Progenitor cell of endocrine pancreas (in vitro differentiated cells): ENCODE measurements around the gene TRAF4. TPM values are rescaled to one million over a fixed set of nuclear protein-coding genes. Genes with fewer than 3 reads are reported as not detected.

ENCODE experiments used
- DNase-seq: peaks from one replicate; pipeline ENCODE4 v3.0.0; 2021; ENCODE audit warnings: low spot score; ENCODE audit not compliant: unreplicated experiment
- H3K27ac Mint-ChIP-seq: 2 replicates; pipeline ENCODE4 v1.8.0; 2021; ENCODE audit warnings: mild to moderate bottlenecking, moderate library complexity, mixed read lengths
- H3K27me3 Mint-ChIP-seq: 2 replicates; pipeline ENCODE4 v1.8.0; 2021; ENCODE audit warnings: mixed read lengths
- H3K36me3 Mint-ChIP-seq: 2 replicates; pipeline ENCODE4 v1.8.0; 2022; ENCODE audit warnings: mixed read lengths; ENCODE audit not compliant: insufficient read depth
- H3K4me1 Mint-ChIP-seq: 2 replicates; pipeline ENCODE4 v1.8.0; 2021; ENCODE audit warnings: low read depth, mixed read lengths
- H3K4me3 Mint-ChIP-seq: 2 replicates; pipeline ENCODE4 v1.8.0; 2021; ENCODE audit warnings: low read depth, mild to moderate bottlenecking, moderate library complexity, mixed read lengths
- H3K9me3 Mint-ChIP-seq: 2 replicates; pipeline ENCODE4 v1.8.0; 2021; ENCODE audit warnings: low read depth, mixed read lengths
- CTCF ChIP-seq: fragments of 200-600 bp; sonication (generic); IDR thresholded peaks from one replicate; pipeline ENCODE4 v1.5.0; 2021; ENCODE audit warnings: antibody characterized with exemption, mild to moderate bottlenecking; ENCODE audit not compliant: unreplicated experiment
- total RNA-seq: library from RNA; stranded (reverse); gene quantifications from 2 replicates; pipeline ENCODE4 v1.2.1, GENCODE V29; 2021

The TRAF4 gene
- total RNA-seq, 1 donor from 2014 or later: 260 TPM

GRCh38 chr17:28741358-28742349 lies 2.2 kb upstream of the TRAF4 start:
- DNase-seq: no peak
- H3K9me3 Mint-ChIP-seq: no peaks in the 10 kb centered on the region
- peaks cover 11% of the 10 kb centered on the region for H3K4me1 Mint-ChIP-seq
- peaks cover 8% of the 10 kb centered on the region for H3K36me3 Mint-ChIP-seq
- H3K27ac Mint-ChIP-seq: no peak overlapping the region
- no peaks in the 10 kb centered on the region for H3K27me3 Mint-ChIP-seq
- no peak overlapping the region for H3K4me3 Mint-ChIP-seq
- TF ChIP-seq CTCF: no peak

- Mint-ChIP-seq H3K4me1 (peaks cover 24% of the 10 kb centered on the region), H3K9me3 (no peaks in the 10 kb centered on the region), H3K4me3 (peak overlapping the region; percentile 91), H3K36me3 (peaks cover 9% of the 10 kb centered on the region), H3K27me3 (no peaks in the 10 kb centered on the region), H3K27ac (peak overlapping the region; percentile 99)
- TF ChIP-seq CTCF: no peak
- DNase-seq: peak; percentile 82
Observed at GRCh38 chr17:28744104-28744971, 527 bp downstream of the TRAF4 start.

- H3K4me1 Mint-ChIP-seq: peaks cover 27% of the 10 kb centered on the region
- no peaks in the 10 kb centered on the region for H3K9me3 Mint-ChIP-seq
- no peaks in the 10 kb centered on the region for H3K27me3 Mint-ChIP-seq
Observed at GRCh38 chr17:28744972-28745785, 1.4 kb downstream of the TRAF4 start.

GRCh38 chr17:28745786-28746411 lies 2.1 kb downstream of the TRAF4 start:
- peaks cover 28% of the 10 kb centered on the region for H3K4me1 Mint-ChIP-seq

More at GRCh38 chr17:28744972-28745785, 1.4 kb downstream of the TRAF4 start:
- no peak for TF ChIP-seq CTCF
- H3K27ac Mint-ChIP-seq: peak overlapping the region; percentile 99
- DNase-seq: peak; percentile 54
- H3K36me3 Mint-ChIP-seq: peaks cover 8% of the 10 kb centered on the region
- H3K4me3 Mint-ChIP-seq: peak overlapping the region; percentile 91

More at GRCh38 chr17:28745786-28746411, 2.1 kb downstream of the TRAF4 start:
- peaks cover 10% of the 10 kb centered on the region for H3K36me3 Mint-ChIP-seq
- peak overlapping the region; percentile 99 for H3K27ac Mint-ChIP-seq
- H3K4me3 Mint-ChIP-seq: peak overlapping the region; percentile 91
- no peak for TF ChIP-seq CTCF
- DNase-seq: no peak
- no peaks in the 10 kb centered on the region for H3K9me3 Mint-ChIP-seq
- H3K27me3 Mint-ChIP-seq: no peaks in the 10 kb centered on the region
